Muscle layer of colon (tissue), 2 donors: ENCODE results near the gene TNFRSF6B.

ENCODE experiments used
- H3K27ac ChIP-seq: one replicate; pipeline ENCODE4 v1.7.0; 2013; ENCODE audit warnings: low read depth, mild to moderate bottlenecking, low read length, moderate library complexity
- H3K27me3 ChIP-seq, 2 donors: one replicate each; pipeline ENCODE4 v1.7.0; 2013; ENCODE audit warnings: low read length in 2 of 2, mild to moderate bottlenecking in 2 of 2; ENCODE audit not compliant: insufficient read depth in 2 of 2, control insufficient read depth in 1 of 2
- H3K36me3 ChIP-seq: one replicate; pipeline ENCODE4 v1.7.0; 2013; ENCODE audit warnings: mild to moderate bottlenecking, low read length; ENCODE audit not compliant: insufficient read depth
- H3K4me1 ChIP-seq: one replicate; pipeline ENCODE4 v1.7.0; 2013; ENCODE audit warnings: mild to moderate bottlenecking, low read length; ENCODE audit not compliant: insufficient read depth
- H3K4me3 ChIP-seq, 2 donors: one replicate each; pipeline ENCODE4 v1.7.0; 2013; ENCODE audit warnings: low read length in 2 of 2, low read depth in 1 of 2, mild to moderate bottlenecking in 1 of 2, moderate library complexity in 1 of 2
- H3K9ac ChIP-seq: one replicate; pipeline ENCODE4 v1.7.0; 2013; ENCODE audit warnings: low read length
- H3K9me3 ChIP-seq: one replicate; pipeline ENCODE4 v1.7.0; 2013; ENCODE audit warnings: mild to moderate bottlenecking, low read length
- donor health status: abdominal sarcoma.
- donor health status: Adenocarcinoma of cecum.

Gene TNFRSF6B

GRCh38 chr20:63679799-63680305 is 16.6 kb upstream of the TNFRSF6B start:
- Histone ChIP-seq H3K9ac (no peak overlapping the region), H3K9me3 (no peaks in the 10 kb centered on the region), H3K4me1 (peaks cover 9% of the 10 kb centered on the region), H3K27ac (no peak overlapping the region), H3K4me3 (no peak overlapping the region), H3K27me3 (no peaks in the 10 kb centered on the region), H3K36me3 (peaks cover 15% of the 10 kb centered on the region)

DNA sequence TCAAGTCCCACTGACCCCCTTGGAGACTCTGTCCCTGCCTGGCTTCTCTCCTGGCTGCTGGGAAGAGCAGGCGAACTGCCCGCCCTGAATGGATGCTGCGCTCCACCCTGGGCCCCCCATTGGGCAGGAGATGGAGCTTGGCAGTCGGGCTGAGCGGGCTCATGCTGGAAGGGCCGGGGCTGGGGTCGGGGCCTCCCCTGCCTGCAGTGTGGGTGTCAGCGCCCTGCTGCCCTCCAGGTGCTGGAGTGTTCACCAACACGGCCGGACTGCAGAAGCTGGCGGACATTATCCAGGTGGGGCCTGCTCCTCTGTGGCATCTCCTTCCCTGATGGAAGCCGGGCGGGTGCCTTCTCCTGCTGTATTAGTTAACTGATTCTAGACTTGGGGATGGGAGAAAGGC is 16.0 kb upstream of the TNFRSF6B start:
- no peaks in the 10 kb centered on the region for H3K9me3 ChIP-seq
- H3K27me3 ChIP-seq, result no peaks in the 10 kb centered on the region
- no peak overlapping the region for H3K9ac ChIP-seq
- H3K36me3 ChIP-seq, result peaks cover 15% of the 10 kb centered on the region
- no peak overlapping the region for H3K4me3 ChIP-seq
- H3K4me1 ChIP-seq, result peaks cover 9% of the 10 kb centered on the region
- no peak overlapping the region for H3K27ac ChIP-seq

DNA sequence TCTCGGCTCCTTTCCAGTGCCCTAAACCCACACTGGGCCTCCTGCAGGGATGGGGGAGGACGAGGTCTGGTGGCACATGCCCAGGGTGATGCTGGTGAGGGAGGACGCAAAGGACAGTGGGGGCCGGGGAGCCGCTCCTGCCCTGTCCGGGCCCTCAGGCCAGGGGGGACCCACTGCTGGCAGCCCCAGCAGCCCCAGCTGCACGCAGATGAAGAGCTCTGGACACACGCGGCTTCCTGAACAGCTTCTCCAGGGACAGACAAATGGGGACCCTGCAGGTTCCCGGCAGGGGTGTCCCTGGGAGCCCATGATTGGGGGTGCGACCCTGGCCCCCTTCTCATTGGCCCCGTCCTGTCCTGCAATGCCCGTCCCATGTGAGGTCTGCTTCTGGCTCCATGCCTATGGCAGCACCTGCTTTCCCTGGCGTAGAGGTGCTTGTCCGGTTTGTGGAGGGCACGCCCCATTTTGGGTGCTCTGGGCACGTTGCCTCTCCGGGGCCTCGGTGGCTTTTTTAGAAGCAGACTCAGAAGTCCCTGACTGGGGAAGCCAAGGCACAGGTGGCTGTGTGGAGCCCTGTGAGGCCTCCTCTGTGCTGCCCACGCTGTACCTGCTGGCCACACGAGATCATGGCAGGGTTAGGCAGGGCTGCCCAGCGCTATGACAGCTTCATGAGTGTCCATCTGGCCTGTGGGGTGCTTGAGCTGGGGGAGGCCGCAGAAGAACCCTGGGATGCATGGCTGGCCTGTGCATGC is 15.4 kb upstream of the TNFRSF6B start:
- Histone ChIP-seq H3K4me3 (no peak overlapping the region), H3K4me1 (peaks cover 12% of the 10 kb centered on the region), H3K27me3 (no peaks in the 10 kb centered on the region), H3K9ac (no peak overlapping the region), H3K36me3 (peaks cover 15% of the 10 kb centered on the region), H3K9me3 (no peaks in the 10 kb centered on the region), H3K27ac (no peak overlapping the region)

GRCh38 chr20:63681609-63682142 is 14.8 kb upstream of the TNFRSF6B start:
- Histone ChIP-seq H3K9ac (no peak overlapping the region), H3K27ac (peak overlapping the region; percentile 72), H3K36me3 (peaks cover 15% of the 10 kb centered on the region), H3K27me3 (no peaks in the 10 kb centered on the region), H3K4me3 (no peak overlapping the region), H3K4me1 (peaks cover 19% of the 10 kb centered on the region), H3K9me3 (no peaks in the 10 kb centered on the region)

- Histone ChIP-seq H3K4me1 (peaks cover 28% of the 10 kb centered on the region), H3K27me3 (no peaks in the 10 kb centered on the region)
These were observed 13.9 kb upstream of the TNFRSF6B start for GRCh38 chr20:63682384-63683139.

GRCh38 chr20:63685269-63686026 is 11.0 kb upstream of the TNFRSF6B start:
- H3K36me3 ChIP-seq, result no peaks in the 10 kb centered on the region
- peaks cover 28% of the 10 kb centered on the region for H3K4me1 ChIP-seq
- peak overlapping the region; percentile 45 for H3K27ac ChIP-seq
- H3K4me3 ChIP-seq, result no peak overlapping the region
- no peaks in the 10 kb centered on the region for H3K9me3 ChIP-seq
- no peaks in the 10 kb centered on the region for H3K27me3 ChIP-seq
- no peak overlapping the region for H3K9ac ChIP-seq

More at GRCh38 chr20:63682384-63683139, 13.9 kb upstream of the TNFRSF6B start:
- Histone ChIP-seq H3K27ac (peak overlapping the region; percentile 78), H3K9me3 (no peaks in the 10 kb centered on the region), H3K36me3 (peaks cover 11% of the 10 kb centered on the region), H3K4me3 (no peak overlapping the region), H3K9ac (no peak overlapping the region)

- H3K27ac ChIP-seq, result peak overlapping the region; percentile 45
- H3K4me1 ChIP-seq, result peaks cover 28% of the 10 kb centered on the region
- no peaks in the 10 kb centered on the region for H3K9me3 ChIP-seq
- H3K4me3 ChIP-seq, result no peak overlapping the region
- no peaks in the 10 kb centered on the region for H3K27me3 ChIP-seq
- no peak overlapping the region for H3K9ac ChIP-seq
- H3K36me3 ChIP-seq, result no peaks in the 10 kb centered on the region
These were observed 10.4 kb upstream of the TNFRSF6B start for GRCh38 chr20:63686094-63686491.

GRCh38 chr20:63686492-63687321 is 9.7 kb upstream of the TNFRSF6B start:
- H3K27me3 ChIP-seq, result no peaks in the 10 kb centered on the region
- H3K9ac ChIP-seq, result no peak overlapping the region
- no peak overlapping the region for H3K4me3 ChIP-seq
- H3K9me3 ChIP-seq, result no peaks in the 10 kb centered on the region
- peaks cover 28% of the 10 kb centered on the region for H3K4me1 ChIP-seq
- no peaks in the 10 kb centered on the region for H3K36me3 ChIP-seq
- peak overlapping the region; percentile 67 for H3K27ac ChIP-seq

GRCh38 chr20:63687419-63688178 is 8.9 kb upstream of the TNFRSF6B start:
- H3K9ac ChIP-seq, result no peak overlapping the region
- peaks cover 26% of the 10 kb centered on the region for H3K4me1 ChIP-seq
- peak overlapping the region; percentile 67 for H3K27ac ChIP-seq
- no peaks in the 10 kb centered on the region for H3K36me3 ChIP-seq
- H3K27me3 ChIP-seq, result no peaks in the 10 kb centered on the region
- H3K4me3 ChIP-seq, result no peak overlapping the region
- no peaks in the 10 kb centered on the region for H3K9me3 ChIP-seq
